Prostate gland (tissue), 2 donors: ENCODE measurements around the gene MATN1. TPM values are rescaled to one million over a fixed set of nuclear protein-coding genes. Genes with fewer than 3 reads are reported as not detected.

Experiments
- DNase-seq: peaks from one replicate; pipeline ENCODE4 v3.0.0-alpha.2; 2019; ENCODE audit warnings: low spot score
- H3K27ac ChIP-seq, 2 donors: fragments of 200-600 bp; sonication (generic); 2 replicates each; pipeline ENCODE4 v1.5.1; 2017 to 2019
- H3K27me3 ChIP-seq: fragments of 200-600 bp; sonication (generic); replicated peaks from 2 replicates; pipeline ENCODE4 v1.5.1; 2019; ENCODE audit not compliant: insufficient read depth
- H3K36me3 ChIP-seq, 2 donors: fragments of 200-600 bp; sonication (generic); 1 replicate in 1 of 2; 2 replicates in 1 of 2; pipeline versions ENCODE4 v1.5.1 to v1.8.1; 2017 to 2019
- H3K4me1 ChIP-seq: fragments of 200-600 bp; sonication (generic); replicated peaks from 2 replicates; pipeline ENCODE4 v1.5.1; 2019
- H3K4me3 ChIP-seq, 2 donors: fragments of 200-600 bp; sonication (generic); 2 replicates each; pipeline ENCODE4 v1.5.1; 2017 to 2019
- H3K9me3 ChIP-seq: fragments of 200-600 bp; sonication (generic); 2 replicates; pipeline ENCODE4 v1.5.1; 2017
- CTCF ChIP-seq, 4 experiments: fragments of 200-600 bp in 2 of 4; fragments of 450-650 bp in 2 of 4; sonication (generic) in 2 of 4; IDR thresholded peaks; 1 replicate in 3 of 4; 2 replicates in 1 of 4; pipeline ENCODE4 v1.5.1; 2016 to 2019; ENCODE audit warnings: antibody characterized with exemption in 4 of 4, mild to moderate bottlenecking in 2 of 4, moderate library complexity in 2 of 4
- POLR2A ChIP-seq: fragments of 450-650 bp; IDR thresholded peaks from one replicate; pipeline ENCODE4 v1.6.1; 2016; ENCODE audit warnings: antibody characterized with exemption, mild to moderate bottlenecking
- POLR2AphosphoS5 ChIP-seq: sonication (generic); formaldehyde crosslinking; IDR thresholded peaks from one replicate; pipeline ENCODE4 v1.6.1; 2017; ENCODE audit warnings: antibody characterized with exemption
- WGBS: methylation state at CpG from one replicate; pipeline ENCODE4 v1.1.5; 2018; 5-methylcytosine and 5-hydroxymethylcytosine counted together
- intact Hi-C: fragments of 100-400 bp; cut with DNase I; formaldehyde crosslinking; loops from one replicate; pipeline ENCODE4 v1.14.2; 2022
- total RNA-seq, 2 donors: library from RNA; depleted of rRNA; stranded (reverse); fragments of >200 nt; gene quantifications; one replicate each; pipeline ENCODE4 v1.1.0, GENCODE V29; 2016

The MATN1 gene
- total RNA-seq, 2 donors from 2014 or later = 0.34 TPM; not detected in 1

GRCh38 chr1:30698401-30698981 is 24.9 kb downstream of the MATN1 start:
- no peak for TF ChIP-seq POLR2AphosphoS5
- TF ChIP-seq POLR2A = no peak
- no peak for TF ChIP-seq CTCF (IDR thresholded peaks at IDR 0.05)
- no peaks in the 10 kb centered on the region for H3K36me3 ChIP-seq
- no peak overlapping the region for H3K4me3 ChIP-seq
- intact Hi-C loops = no loop called here
- H3K4me1 ChIP-seq = peaks cover 5% of the 10 kb centered on the region
- H3K27me3 ChIP-seq = no peaks in the 10 kb centered on the region
- WGBS = 54% methylated on average over 15 of the region's 17 CpGs
- H3K27ac ChIP-seq = peak overlapping the region; percentile 35 to 45
- DNase-seq = no peak
- no peaks in the 10 kb centered on the region for H3K9me3 ChIP-seq

GRCh38 chr1:30697571-30698376 is 25.6 kb downstream of the MATN1 start:
- intact Hi-C loops = no loop called here
- no peak overlapping the region for H3K4me3 ChIP-seq
- H3K27ac ChIP-seq = peak overlapping the region; percentile 35 to 45
- no peaks in the 10 kb centered on the region for H3K36me3 ChIP-seq
- no peak for DNase-seq
- peaks cover 5% of the 10 kb centered on the region for H3K4me1 ChIP-seq
- H3K9me3 ChIP-seq = no peaks in the 10 kb centered on the region
- no peaks in the 10 kb centered on the region for H3K27me3 ChIP-seq
- TF ChIP-seq CTCF (IDR thresholded peaks at IDR 0.05) (no peak), POLR2A (no peak), POLR2AphosphoS5 (no peak)
- 60% methylated on average over 9 of the region's 9 CpGs for WGBS

- no peak for TF ChIP-seq CTCF (IDR thresholded peaks at IDR 0.05)
- TF ChIP-seq POLR2AphosphoS5 = no peak
- TF ChIP-seq POLR2A = no peak
- peak overlapping the region; percentile 35 to 60 for H3K27ac ChIP-seq
- 97% methylated on average over 6 of the region's 6 CpGs for WGBS
- H3K27me3 ChIP-seq = no peaks in the 10 kb centered on the region
- no peak overlapping the region for H3K4me3 ChIP-seq
- DNase-seq = no peak
- no peaks in the 10 kb centered on the region for H3K36me3 ChIP-seq
- H3K9me3 ChIP-seq = no peaks in the 10 kb centered on the region
- peaks cover 5% of the 10 kb centered on the region for H3K4me1 ChIP-seq
- intact Hi-C loops = no loop called here
These were observed 26.6 kb downstream of the MATN1 start for GRCh38 chr1:30696831-30697230.

- Histone ChIP-seq H3K4me3 (no peak overlapping the region), H3K27me3 (no peaks in the 10 kb centered on the region), H3K4me1 (peaks cover 5% of the 10 kb centered on the region), H3K36me3 (no peaks in the 10 kb centered on the region), H3K27ac (peak overlapping the region; percentile 41 to 60), H3K9me3 (no peaks in the 10 kb centered on the region)
- 6% methylated on average over 6 of the region's 6 CpGs for WGBS
- TF ChIP-seq CTCF (IDR thresholded peaks at IDR 0.05) (no peak), POLR2A (no peak), POLR2AphosphoS5 (peak; percentile 59)
- intact Hi-C loops = no loop called here
- DNase-seq = peak; percentile 75
These were observed 27.9 kb downstream of the MATN1 start for GRCh38 chr1:30695439-30695841.
